Measurements from ENCODE around the gene KMT2C.

The KMT2C gene

GRCh38 chr7:152089183-152089582, 346.6 kb downstream of the KMT2C start:
- no peak for DNase-seq

- DNase-seq: no peak
These were observed 349.3 kb downstream of the KMT2C start for GRCh38 chr7:152086513-152086912.

GRCh38 chr7:152085131-152085530, 350.7 kb downstream of the KMT2C start:
- no peak for DNase-seq

Measured in inflammatory macrophage treated with lipopolysaccharide for 4 hours (primary cell).